IPS-18a (cell line): ENCODE measurements around the gene SCYGR6.
"Not testable (repeated sequence)": the region's sequence is repeated elsewhere in the genome, so short reads cannot be mapped to it uniquely, and the experiment has no call there.

ENCODE experiments used
- H3K27ac ChIP-seq: one replicate; pipeline ENCODE4 v1.5.1; 2013; ENCODE audit warnings: low read length
- H3K27me3 ChIP-seq: one replicate; pipeline ENCODE4 v1.6.1; 2013; ENCODE audit warnings: mild to moderate bottlenecking, low read length; ENCODE audit not compliant: control insufficient read depth, insufficient read depth
- H3K36me3 ChIP-seq: one replicate; pipeline ENCODE4 v1.6.1; 2013; ENCODE audit warnings: low read depth, low read length; ENCODE audit not compliant: control insufficient read depth
- H3K4me1 ChIP-seq: one replicate; pipeline ENCODE4 v1.6.1; 2013; ENCODE audit warnings: low read depth, low read length; ENCODE audit not compliant: control insufficient read depth
- H3K4me3 ChIP-seq: one replicate; pipeline ENCODE4 v1.5.1; 2013; ENCODE audit warnings: low read length
- H3K9ac ChIP-seq: one replicate; pipeline ENCODE4 v1.6.1; 2013; ENCODE audit warnings: mild to moderate bottlenecking, low read length, moderate library complexity
- H3K9me3 ChIP-seq: one replicate; pipeline ENCODE4 v1.6.1; 2013; ENCODE audit warnings: low read depth, low read length; ENCODE audit not compliant: control insufficient read depth

Gene SCYGR6, protein sequence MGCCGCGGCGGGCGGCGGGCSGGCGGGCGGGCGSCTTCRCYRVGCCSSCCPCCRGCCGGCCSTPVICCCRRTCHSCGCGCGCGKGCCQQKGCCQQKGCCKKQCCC

DNA sequence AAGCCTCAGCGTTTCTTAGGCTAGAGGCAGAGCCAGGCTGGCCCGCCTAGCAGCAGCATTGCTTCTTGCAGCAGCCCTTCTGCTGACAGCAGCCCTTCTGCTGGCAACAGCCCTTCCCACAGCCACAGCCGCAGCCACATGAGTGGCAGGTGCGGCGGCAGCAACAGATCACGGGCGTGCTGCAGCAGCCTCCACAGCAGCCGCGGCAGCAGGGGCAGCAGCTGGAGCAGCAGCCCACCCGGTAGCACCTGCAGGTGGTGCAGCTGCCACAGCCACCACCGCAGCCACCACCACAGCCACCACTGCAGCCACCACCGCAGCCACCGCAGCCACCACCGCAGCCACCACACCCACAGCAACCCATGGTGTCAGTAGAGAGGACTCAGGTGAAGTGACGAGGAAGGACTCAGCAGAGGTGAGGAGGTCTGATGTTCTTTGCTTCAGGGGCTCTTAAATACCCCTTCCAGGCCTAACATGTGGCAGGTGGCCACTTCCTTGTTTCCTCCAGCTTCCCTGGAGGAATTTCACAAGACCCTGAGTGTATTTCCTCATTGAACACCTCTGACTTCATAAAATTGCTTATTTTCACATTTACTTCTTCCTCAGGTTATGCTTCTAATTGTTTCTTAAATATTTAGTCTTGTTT is at the start of gene SCYGR6:
SCYGR6 (minus strand) TSS at position 364 of the 646 bp plus-strand sequence; CDS start at position 364, 0 bp downstream.
- no peaks in the 10 kb centered on the region for H3K4me1 ChIP-seq
- no peak within 1 kb of the TSS for H3K4me3 ChIP-seq
- H3K36me3 ChIP-seq: no peaks in the 10 kb centered on the region
- no peak within 1 kb of the TSS for H3K27ac ChIP-seq
- no peak within 1 kb of the TSS for H3K9ac ChIP-seq
- no peaks in the 10 kb centered on the region for H3K27me3 ChIP-seq
- no peaks in the 10 kb centered on the region for H3K9me3 ChIP-seq

GRCh38 chr2:227774011-227774624 is 49.6 kb upstream of the SCYGR6 start:
- Histone ChIP-seq H3K9me3 (no peaks in the 10 kb centered on the region), H3K27ac (no peak overlapping the region), H3K4me3 (no peak overlapping the region), H3K9ac (no peak overlapping the region), H3K36me3 (no peaks in the 10 kb centered on the region), H3K27me3 (no peaks in the 10 kb centered on the region), H3K4me1 (peaks cover 5% of the 10 kb centered on the region)

- Histone ChIP-seq H3K36me3 (no peaks in the 10 kb centered on the region), H3K9ac (no peak overlapping the region), H3K4me1 (peaks cover 5% of the 10 kb centered on the region), H3K9me3 (no peaks in the 10 kb centered on the region), H3K4me3 (no peak overlapping the region), H3K27me3 (no peaks in the 10 kb centered on the region), H3K27ac (no peak overlapping the region)
These were observed 48.4 kb upstream of the SCYGR6 start for GRCh38 chr2:227772932-227773331.

DNA sequence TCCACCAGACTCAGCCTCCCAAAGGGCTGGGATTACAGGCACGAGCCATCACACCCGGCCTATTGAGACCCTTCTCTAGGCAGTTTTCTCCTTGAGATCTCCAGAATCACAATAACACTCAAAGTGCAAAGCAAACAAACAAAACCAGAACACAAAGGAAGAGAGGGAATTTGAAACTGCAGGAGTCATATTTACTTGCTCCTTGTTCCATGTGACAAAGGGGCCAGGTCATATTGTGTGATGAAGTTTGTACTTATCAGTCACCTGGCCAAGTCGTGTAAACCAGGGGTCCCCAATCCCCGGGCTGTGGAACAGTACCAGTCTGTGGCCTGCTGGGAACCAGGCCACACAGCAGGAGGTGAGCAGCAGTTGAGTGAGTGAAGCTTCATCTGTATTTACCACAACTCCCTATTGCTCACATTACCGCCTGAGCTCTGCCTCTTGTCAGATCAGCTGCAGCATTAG is 47.7 kb upstream of the SCYGR6 start:
- no peak overlapping the region for H3K9ac ChIP-seq
- no peak overlapping the region for H3K27ac ChIP-seq
- no peaks in the 10 kb centered on the region for H3K9me3 ChIP-seq
- H3K4me1 ChIP-seq: peaks cover 5% of the 10 kb centered on the region
- no peak overlapping the region for H3K4me3 ChIP-seq
- no peaks in the 10 kb centered on the region for H3K36me3 ChIP-seq
- H3K27me3 ChIP-seq: no peaks in the 10 kb centered on the region

DNA sequence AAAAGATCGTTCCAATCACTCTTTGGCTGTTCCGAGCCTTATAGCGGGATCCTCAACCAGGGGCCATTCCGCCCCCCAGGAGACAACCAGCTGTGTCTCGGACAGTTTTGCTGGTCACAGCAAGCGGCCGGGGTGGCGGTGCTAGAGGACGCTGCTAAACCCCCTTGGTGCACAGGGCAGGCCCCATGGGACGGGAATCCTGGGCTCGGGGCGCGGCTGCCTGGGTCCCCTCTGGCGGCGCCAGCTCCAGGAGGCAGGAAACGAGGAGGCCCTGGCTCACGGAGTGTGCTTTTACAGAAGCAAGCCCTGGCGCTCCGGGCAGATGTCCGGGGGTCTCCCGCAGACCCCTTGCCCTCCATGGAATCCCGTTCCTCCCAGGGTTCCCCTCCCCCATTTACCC is 43.3 kb upstream of the SCYGR6 start:
- Histone ChIP-seq H3K4me1 (peaks cover under 1% of the 10 kb centered on the region), H3K27me3 (no peaks in the 10 kb centered on the region), H3K27ac (no peak overlapping the region), H3K9ac (no peak overlapping the region), H3K36me3 (no peaks in the 10 kb centered on the region), H3K4me3 (no peak overlapping the region), H3K9me3 (no peaks in the 10 kb centered on the region)

DNA sequence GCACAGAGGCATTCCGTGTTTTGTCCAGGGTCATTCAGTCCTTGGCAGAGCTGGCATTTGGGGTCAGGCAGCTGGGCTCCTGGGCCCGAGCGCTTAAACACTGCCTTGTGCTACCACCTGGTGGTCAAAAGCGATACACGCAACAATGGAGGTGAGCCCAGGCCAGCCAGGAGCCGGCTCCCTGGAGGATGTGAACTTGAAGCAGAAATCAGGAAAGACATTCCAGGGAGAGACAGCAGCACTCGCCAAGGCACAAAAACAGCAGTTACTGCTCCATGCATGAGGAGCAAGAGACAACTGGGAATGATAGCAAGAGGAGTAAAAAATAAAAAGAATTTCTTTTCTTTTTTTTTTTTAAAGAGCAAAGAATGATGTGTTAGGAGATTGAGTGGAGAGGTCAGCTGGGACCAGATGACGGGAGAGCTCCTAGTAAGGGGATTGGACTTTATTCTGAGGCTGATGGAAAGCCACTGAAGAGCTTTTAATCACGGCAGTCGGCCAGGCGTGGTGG is 41.9 kb upstream of the SCYGR6 start:
- no peaks in the 10 kb centered on the region for H3K27me3 ChIP-seq
- H3K9me3 ChIP-seq: no peaks in the 10 kb centered on the region
- H3K4me3 ChIP-seq: no peak overlapping the region
- no peaks in the 10 kb centered on the region for H3K36me3 ChIP-seq
- H3K27ac ChIP-seq: no peak overlapping the region
- H3K9ac ChIP-seq: no peak overlapping the region
- H3K4me1 ChIP-seq: no peaks in the 10 kb centered on the region

DNA sequence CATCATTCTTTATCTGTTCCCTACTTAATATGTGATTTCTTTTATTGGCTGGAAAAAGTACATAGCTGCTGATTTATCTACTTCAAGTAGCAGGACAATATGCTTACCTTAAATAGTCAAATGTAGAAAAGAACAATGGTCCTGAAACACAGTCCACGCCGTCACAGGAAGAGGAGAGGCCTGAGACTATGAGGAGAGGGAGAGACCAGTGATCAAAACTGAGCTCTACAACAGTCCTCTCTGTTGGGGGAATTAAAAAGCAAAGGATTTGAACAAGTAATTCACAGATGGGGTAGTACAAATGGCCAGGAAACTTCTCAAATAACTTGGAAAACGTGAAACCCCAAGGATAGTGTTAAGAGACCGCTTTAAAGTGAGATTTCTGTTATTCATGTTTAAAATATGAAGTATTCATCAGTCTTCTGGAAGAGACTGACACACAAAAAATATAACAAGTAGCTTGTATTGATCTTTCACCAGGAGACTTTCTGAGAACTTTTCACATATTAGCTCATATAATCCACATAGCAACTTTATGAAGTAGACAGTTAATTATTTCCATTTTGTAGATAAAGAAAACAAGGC is 41.3 kb upstream of the SCYGR6 start:
- Histone ChIP-seq H3K27ac (no peak overlapping the region), H3K4me3 (no peak overlapping the region), H3K9ac (no peak overlapping the region), H3K9me3 (no peaks in the 10 kb centered on the region), H3K27me3 (no peaks in the 10 kb centered on the region), H3K4me1 (no peaks in the 10 kb centered on the region), H3K36me3 (no peaks in the 10 kb centered on the region)

- Histone ChIP-seq H3K36me3 (no peaks in the 10 kb centered on the region), H3K27ac (no peak overlapping the region), H3K9me3 (no peaks in the 10 kb centered on the region), H3K27me3 (no peaks in the 10 kb centered on the region), H3K9ac (no peak overlapping the region), H3K4me3 (no peak overlapping the region), H3K4me1 (peaks cover 7% of the 10 kb centered on the region)
These were observed 37.4 kb upstream of the SCYGR6 start for GRCh38 chr2:227761740-227762476.

GRCh38 chr2:227759411-227760118 is 35.0 kb upstream of the SCYGR6 start:
- Histone ChIP-seq H3K36me3 (no peaks in the 10 kb centered on the region), H3K4me3 (no peak overlapping the region), H3K9me3 (no peaks in the 10 kb centered on the region), H3K4me1 (peaks cover 7% of the 10 kb centered on the region), H3K27me3 (no peaks in the 10 kb centered on the region), H3K27ac (no peak overlapping the region), H3K9ac (no peak overlapping the region)

- not testable (repeated sequence) for H3K9me3 ChIP-seq, H3K4me1 ChIP-seq, H3K36me3 ChIP-seq, H3K27me3 ChIP-seq, H3K4me3 ChIP-seq, H3K27ac ChIP-seq, H3K9ac ChIP-seq
These were observed 31.7 kb upstream of the SCYGR6 start for GRCh38 chr2:227756261-227756660.

DNA sequence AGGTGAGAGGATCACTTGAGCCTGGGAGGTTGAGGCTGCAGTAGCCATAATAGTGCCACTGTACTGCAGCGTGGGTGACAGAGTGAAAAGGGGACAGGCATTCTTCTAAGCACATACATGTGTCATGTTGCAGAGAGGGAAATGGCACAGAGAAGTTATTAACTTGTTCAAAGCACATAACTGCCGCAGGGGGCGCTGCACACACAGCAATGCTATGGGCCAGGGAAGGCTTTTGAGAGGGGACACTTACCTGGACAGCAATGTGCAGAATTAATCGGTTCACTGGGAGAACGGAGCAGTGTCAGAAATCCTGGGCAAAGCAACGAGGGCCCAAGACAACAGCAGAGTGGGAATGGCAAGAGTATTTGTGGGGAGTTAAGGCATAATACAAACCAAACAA is 23.5 kb upstream of the SCYGR6 start:
- Histone ChIP-seq H3K27ac (no peak overlapping the region), H3K9ac (no peak overlapping the region), H3K36me3 (no peaks in the 10 kb centered on the region), H3K4me3 (no peak overlapping the region), H3K27me3 (no peaks in the 10 kb centered on the region), H3K4me1 (no peaks in the 10 kb centered on the region), H3K9me3 (no peaks in the 10 kb centered on the region)
